GM18873 (cell line): ENCODE measurements around the gene KCNAB2.

Experiments used
- ATAC-seq: cut with Tn5 transposase; IDR thresholded peaks from one replicate; pipeline ENCODE4 v1.9.1; 2021; ENCODE audit warnings: mild to moderate bottlenecking, moderate library complexity, moderate number of reproducible peaks; ENCODE audit not compliant: unreplicated experiment, low FRiP score

The KCNAB2 gene

GRCh38 chr1:6105763-6106162, 60.1 kb downstream of the KCNAB2 start:
- no peak for ATAC-seq

- ATAC-seq = no peak
Observed at GRCh38 chr1:6106321-6106731, 60.6 kb downstream of the KCNAB2 start.

- no peak for ATAC-seq
Observed at GRCh38 chr1:6106977-6107376, 61.3 kb downstream of the KCNAB2 start.

- no peak for ATAC-seq
Observed at GRCh38 chr1:6107409-6108356, 62.0 kb downstream of the KCNAB2 start.

- no peak for ATAC-seq
Observed at GRCh38 chr1:6108476-6108875, 62.8 kb downstream of the KCNAB2 start.

GRCh38 chr1:6108937-6109614, 63.4 kb downstream of the KCNAB2 start:
- ATAC-seq = no peak

- no peak for ATAC-seq
Observed at GRCh38 chr1:6109688-6110087, 64.0 kb downstream of the KCNAB2 start.

GRCh38 chr1:6110326-6110725, 64.6 kb downstream of the KCNAB2 start:
- no peak for ATAC-seq

- no peak for ATAC-seq
Observed at GRCh38 chr1:6111571-6111970, 65.9 kb downstream of the KCNAB2 start.

- no peak for ATAC-seq
Observed at GRCh38 chr1:6111991-6112689, 66.5 kb downstream of the KCNAB2 start.

- ATAC-seq = no peak
Observed at GRCh38 chr1:6112690-6113005, 67.0 kb downstream of the KCNAB2 start.

GRCh38 chr1:6113116-6113515, 67.4 kb downstream of the KCNAB2 start:
- ATAC-seq = no peak

GRCh38 chr1:6113745-6114144, 68.1 kb downstream of the KCNAB2 start:
- ATAC-seq = no peak

GRCh38 chr1:6116137-6116536, 70.4 kb downstream of the KCNAB2 start:
- ATAC-seq = no peak

GRCh38 chr1:6117064-6117463, 71.4 kb downstream of the KCNAB2 start:
- ATAC-seq = no peak

GRCh38 chr1:6117624-6118023, 71.9 kb downstream of the KCNAB2 start:
- no peak for ATAC-seq

GRCh38 chr1:6118415-6118814, 72.7 kb downstream of the KCNAB2 start:
- ATAC-seq = no peak

- ATAC-seq = no peak
Observed at GRCh38 chr1:6121021-6121421, 75.3 kb downstream of the KCNAB2 start.

GRCh38 chr1:6121651-6122370, 76.1 kb downstream of the KCNAB2 start:
- ATAC-seq = no peak

- no peak for ATAC-seq
Observed at GRCh38 chr1:6123083-6123482, 77.4 kb downstream of the KCNAB2 start.

GRCh38 chr1:6123816-6124215, 78.1 kb downstream of the KCNAB2 start:
- no peak for ATAC-seq
